Keratinocyte (primary cell): ENCODE data around the gene FMNL2. TPM values are rescaled to one million over a fixed set of nuclear protein-coding genes. Genes with fewer than 3 reads are reported as not detected.

Source experiments
- DNase-seq: peaks from one replicate; pipeline ENCODE4 v3.0.0-alpha.2; 2011; ENCODE audit warnings: low read depth, missing footprints, low spot score
- FAIRE-seq: peaks from 2 replicates; lab custom pipeline; 2011; peaks lifted over from hg19 to GRCh38; lab: Jason Lieb, UNC
- H2AFZ ChIP-seq: 2 replicates; pipeline ENCODE4 v1.6.0; 2012; ENCODE audit warnings: low read length, control low read depth, inconsistent platforms; ENCODE audit not compliant: control insufficient read depth
- H3K27ac ChIP-seq: 2 replicates; pipeline ENCODE4 v1.5.1; 2011; ENCODE audit warnings: low read length; ENCODE audit not compliant: control insufficient read depth, insufficient read depth
- H3K27me3 ChIP-seq: 3 replicates; pipeline ENCODE4 v1.6.0; 2011; ENCODE audit warnings: low read length; ENCODE audit not compliant: control insufficient read depth, insufficient read depth; ENCODE audit errors: extremely low read depth
- H3K36me3 ChIP-seq, 2 experiments: 2 replicates in 1 of 2; 3 replicates in 1 of 2; pipeline ENCODE4 v1.5.1; 2011; ENCODE audit warnings: low read length in 2 of 2, mild to moderate bottlenecking in 1 of 2; ENCODE audit not compliant: control insufficient read depth in 2 of 2, insufficient read depth in 2 of 2; ENCODE audit errors: extremely low read depth in 1 of 2
- H3K4me1 ChIP-seq: 3 replicates; pipeline ENCODE4 v1.5.1; 2011; ENCODE audit warnings: low read length; ENCODE audit not compliant: control insufficient read depth, insufficient read depth; ENCODE audit errors: extremely low read depth
- H3K4me2 ChIP-seq: 3 replicates; pipeline ENCODE4 v1.6.0; 2011; ENCODE audit warnings: low read depth, low read length; ENCODE audit not compliant: control insufficient read depth, insufficient read depth; ENCODE audit errors: extremely low read depth
- H3K4me3 ChIP-seq, 3 experiments: fragments of 200-600 bp in 1 of 3; sonication (generic) in 1 of 3; 2 replicates in 2 of 3; 3 replicates in 1 of 3; pipeline ENCODE4 v1.5.1; 2011 to 2016; ENCODE audit warnings: low read length in 3 of 3, mild to moderate bottlenecking in 3 of 3, control low read depth in 2 of 3, inconsistent platforms in 1 of 3, low read depth in 1 of 3, mixed read lengths in 1 of 3, mixed run types in 1 of 3, moderate library complexity in 1 of 3; ENCODE audit not compliant: control insufficient read depth in 2 of 3, insufficient read depth in 2 of 3; ENCODE audit errors: extremely low read depth in 1 of 3
- H3K79me2 ChIP-seq: 2 replicates; pipeline ENCODE4 v1.6.0; 2012; ENCODE audit warnings: low read length; ENCODE audit not compliant: control insufficient read depth, insufficient read depth
- H3K9ac ChIP-seq: 3 replicates; pipeline ENCODE4 v1.6.0; 2011; ENCODE audit warnings: low read length; ENCODE audit not compliant: control insufficient read depth, insufficient read depth; ENCODE audit errors: extremely low read depth
- H3K9me1 ChIP-seq: 3 replicates; pipeline ENCODE4 v1.6.0; 2011; ENCODE audit warnings: low read length; ENCODE audit not compliant: control insufficient read depth, insufficient read depth; ENCODE audit errors: extremely low read depth
- H3K9me3 ChIP-seq: 2 replicates; pipeline ENCODE4 v1.5.1; 2012; ENCODE audit warnings: low read depth, low read length; ENCODE audit not compliant: control insufficient read depth
- H4K20me1 ChIP-seq: 3 replicates; pipeline ENCODE4 v1.6.0; 2011; ENCODE audit warnings: low read length; ENCODE audit not compliant: control insufficient read depth, insufficient read depth; ENCODE audit errors: extremely low read depth
- EZH2 ChIP-seq: IDR thresholded peaks from one replicate; pipeline ENCODE4 v1.6.1; 2012; ENCODE audit warnings: inconsistent platforms, mild to moderate bottlenecking, low read length, moderate library complexity
- dilution Hi-C: fragments of 300-500 bp; cut with MboI; formaldehyde crosslinking; loops from one replicate; pipeline ENCODE4 v1.7.0; 2020; ENCODE audit warnings: low sequenced_read_pairs; ENCODE audit not compliant: extremely low pct_ligation_motif_present
- polyA plus RNA-seq, 5 experiments: library from polyadenylated mRNA; depleted of rRNA in 3 of 5; stranded (reverse) in 3 of 5; stranded (forward) in 1 of 5; unstranded in 1 of 5; fragments of >200 nt; gene quantifications; 1 replicate in 1 of 5; 2 replicates in 3 of 5; 3 replicates in 1 of 5; pipeline versions ENCODE4 v1.2.1 to v1.2.3, GENCODE V29; 2011 to 2012; ENCODE audit warnings: missing spikeins in 2 of 5, low read depth in 1 of 5, low replicate concordance in 1 of 5
- TF ChIP-seq, protein P1 (sequence below), 3 experiments: IDR thresholded peaks in 1 of 3; conservative IDR thresholded peaks in 1 of 3; optimal IDR thresholded peaks in 1 of 3; 2 replicates in 2 of 3; 3 replicates in 1 of 3; pipeline versions ENCODE3 to v1.5.1; 2011; ENCODE audit warnings: low read length in 3 of 3, mild to moderate bottlenecking in 3 of 3, moderate library complexity in 2 of 3, control low read depth in 1 of 3, inconsistent platforms in 1 of 3; ENCODE audit not compliant: insufficient read depth in 2 of 3; ENCODE audit errors: extremely low read depth in 1 of 3

Gene FMNL2
- polyA plus RNA-seq, 1 donor (not counting 4 experiments of a cell fraction or from before 2014, with no cell fraction given) = 62.7 TPM

DNA sequence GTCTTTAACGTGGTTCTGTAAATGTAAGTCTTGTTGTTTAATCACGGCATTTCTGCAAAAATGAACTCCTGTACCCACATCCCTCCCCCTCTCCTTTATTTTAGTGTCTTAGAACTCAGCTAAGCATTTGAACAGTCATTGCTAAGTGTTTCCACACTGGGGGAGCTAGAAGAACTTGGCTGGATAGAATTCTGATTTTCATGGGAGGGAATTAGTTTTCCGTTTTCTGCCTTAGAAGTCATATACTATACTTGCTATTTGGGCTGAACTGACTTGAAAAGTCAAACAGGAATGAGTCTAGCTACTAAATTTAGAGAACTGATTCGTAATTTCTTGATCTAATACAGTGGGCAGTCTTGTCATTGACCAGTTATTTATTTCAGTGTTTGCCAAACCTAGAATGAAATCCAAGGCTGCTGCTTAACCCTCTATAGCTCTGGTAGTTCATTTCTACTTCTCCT is 61.1 kb downstream of the FMNL2 start:
- H2AFZ ChIP-seq = no peak overlapping the region
- H3K4me3 ChIP-seq = no peak overlapping the region
- H3K36me3 ChIP-seq = peaks cover 0 to 2% of the 10 kb centered on the region in 2 experiments
- TF ChIP-seq EZH2 = no peak
- TF ChIP-seq, protein P1, sequence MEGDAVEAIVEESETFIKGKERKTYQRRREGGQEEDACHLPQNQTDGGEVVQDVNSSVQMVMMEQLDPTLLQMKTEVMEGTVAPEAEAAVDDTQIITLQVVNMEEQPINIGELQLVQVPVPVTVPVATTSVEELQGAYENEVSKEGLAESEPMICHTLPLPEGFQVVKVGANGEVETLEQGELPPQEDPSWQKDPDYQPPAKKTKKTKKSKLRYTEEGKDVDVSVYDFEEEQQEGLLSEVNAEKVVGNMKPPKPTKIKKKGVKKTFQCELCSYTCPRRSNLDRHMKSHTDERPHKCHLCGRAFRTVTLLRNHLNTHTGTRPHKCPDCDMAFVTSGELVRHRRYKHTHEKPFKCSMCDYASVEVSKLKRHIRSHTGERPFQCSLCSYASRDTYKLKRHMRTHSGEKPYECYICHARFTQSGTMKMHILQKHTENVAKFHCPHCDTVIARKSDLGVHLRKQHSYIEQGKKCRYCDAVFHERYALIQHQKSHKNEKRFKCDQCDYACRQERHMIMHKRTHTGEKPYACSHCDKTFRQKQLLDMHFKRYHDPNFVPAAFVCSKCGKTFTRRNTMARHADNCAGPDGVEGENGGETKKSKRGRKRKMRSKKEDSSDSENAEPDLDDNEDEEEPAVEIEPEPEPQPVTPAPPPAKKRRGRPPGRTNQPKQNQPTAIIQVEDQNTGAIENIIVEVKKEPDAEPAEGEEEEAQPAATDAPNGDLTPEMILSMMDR (optimal IDR thresholded peaks at IDR 0.05 in 1 of 3, IDR thresholded peaks at IDR 0.05 in 1 of 3, conservative IDR thresholded peaks at IDR 0.05 in 1 of 3; ENCODE audit: extremely low read depth in 1 of 3, insufficient read depth in 2 of 3, low read length in 3 of 3) = no peak
- no peak overlapping the region for H3K9ac ChIP-seq
- DNase-seq (no peak), FAIRE-seq (peak; percentile 76)
- peaks cover 28% of the 10 kb centered on the region for H4K20me1 ChIP-seq
- H3K79me2 ChIP-seq = peaks cover 98% of the 10 kb centered on the region
- H3K27me3 ChIP-seq = no peaks in the 10 kb centered on the region
- H3K4me2 ChIP-seq = no peak overlapping the region
- peaks cover 12% of the 10 kb centered on the region for H3K4me1 ChIP-seq
- no peak overlapping the region for H3K27ac ChIP-seq
- no peaks in the 10 kb centered on the region for H3K9me3 ChIP-seq
- dilution Hi-C loops = no loop called here
- peaks cover 2% of the 10 kb centered on the region for H3K9me1 ChIP-seq

DNA sequence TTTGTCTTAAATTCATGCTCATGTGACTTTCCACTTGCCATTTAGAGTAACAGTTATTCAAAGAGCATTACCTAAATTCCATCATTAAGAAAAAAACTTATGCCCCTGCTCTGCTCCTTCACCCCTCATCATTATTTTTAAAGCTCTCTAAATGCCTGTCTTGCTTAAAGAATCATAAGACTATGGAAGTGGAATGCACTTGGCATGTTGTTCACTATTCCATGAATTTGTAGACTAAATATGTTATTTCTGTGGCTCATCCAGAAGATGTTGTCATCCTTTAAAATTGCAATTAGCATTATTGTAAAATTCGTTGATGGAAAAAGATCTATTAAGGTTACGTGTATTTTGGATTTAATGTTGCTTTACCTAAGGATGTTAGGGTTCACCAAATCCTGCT is 61.8 kb downstream of the FMNL2 start:
- H3K79me2 ChIP-seq = peaks cover 97% of the 10 kb centered on the region
- no peak for FAIRE-seq
- dilution Hi-C loops = no loop called here

More for the DNA sequence above, 61.8 kb downstream of the FMNL2 start:
- no peak for TF ChIP-seq EZH2
- TF ChIP-seq, protein P1 (optimal IDR thresholded peaks at IDR 0.05 in 1 of 3, IDR thresholded peaks at IDR 0.05 in 1 of 3, conservative IDR thresholded peaks at IDR 0.05 in 1 of 3; ENCODE audit: extremely low read depth in 1 of 3, insufficient read depth in 2 of 3, low read length in 3 of 3) = no peak
- H3K4me1 ChIP-seq = peaks cover 17% of the 10 kb centered on the region
- H3K4me2 ChIP-seq = no peak overlapping the region
- no peak for DNase-seq
- no peak overlapping the region for H3K27ac ChIP-seq
- H2AFZ ChIP-seq = no peak overlapping the region
- peaks cover 0 to 2% of the 10 kb centered on the region in 2 experiments for H3K36me3 ChIP-seq
- peaks cover 2% of the 10 kb centered on the region for H3K9me1 ChIP-seq
- no peaks in the 10 kb centered on the region for H3K9me3 ChIP-seq
- no peak overlapping the region for H3K4me3 ChIP-seq
- peaks cover 30% of the 10 kb centered on the region for H4K20me1 ChIP-seq
- H3K9ac ChIP-seq = no peak overlapping the region
- H3K27me3 ChIP-seq = no peaks in the 10 kb centered on the region
